G401 (cell line): ENCODE data around the gene COL6A6. TPM values are rescaled to one million over a fixed set of nuclear protein-coding genes. Genes with fewer than 3 reads are reported as not detected.

Experiments
- DNase-seq: peaks from one replicate; pipeline ENCODE4 v3.0.0-alpha.2; 2015; ENCODE audit warnings: low spot score
- in situ Hi-C: cut with HindIII; loops from 2 replicates; pipeline ENCODE4 v1.10.0; 2016; ENCODE audit warnings: low sequenced_read_pairs, mixed read lengths
- total RNA-seq: library from RNA; depleted of rRNA; stranded (reverse); fragments of >200 nt; shearing (Covaris generic); gene quantifications from 2 replicates; pipeline ENCODE4 v1.2.3, GENCODE V29; 2014; rRNA removed

COL6A6 gene
- total RNA-seq: not detected in 2 replicates

DNA sequence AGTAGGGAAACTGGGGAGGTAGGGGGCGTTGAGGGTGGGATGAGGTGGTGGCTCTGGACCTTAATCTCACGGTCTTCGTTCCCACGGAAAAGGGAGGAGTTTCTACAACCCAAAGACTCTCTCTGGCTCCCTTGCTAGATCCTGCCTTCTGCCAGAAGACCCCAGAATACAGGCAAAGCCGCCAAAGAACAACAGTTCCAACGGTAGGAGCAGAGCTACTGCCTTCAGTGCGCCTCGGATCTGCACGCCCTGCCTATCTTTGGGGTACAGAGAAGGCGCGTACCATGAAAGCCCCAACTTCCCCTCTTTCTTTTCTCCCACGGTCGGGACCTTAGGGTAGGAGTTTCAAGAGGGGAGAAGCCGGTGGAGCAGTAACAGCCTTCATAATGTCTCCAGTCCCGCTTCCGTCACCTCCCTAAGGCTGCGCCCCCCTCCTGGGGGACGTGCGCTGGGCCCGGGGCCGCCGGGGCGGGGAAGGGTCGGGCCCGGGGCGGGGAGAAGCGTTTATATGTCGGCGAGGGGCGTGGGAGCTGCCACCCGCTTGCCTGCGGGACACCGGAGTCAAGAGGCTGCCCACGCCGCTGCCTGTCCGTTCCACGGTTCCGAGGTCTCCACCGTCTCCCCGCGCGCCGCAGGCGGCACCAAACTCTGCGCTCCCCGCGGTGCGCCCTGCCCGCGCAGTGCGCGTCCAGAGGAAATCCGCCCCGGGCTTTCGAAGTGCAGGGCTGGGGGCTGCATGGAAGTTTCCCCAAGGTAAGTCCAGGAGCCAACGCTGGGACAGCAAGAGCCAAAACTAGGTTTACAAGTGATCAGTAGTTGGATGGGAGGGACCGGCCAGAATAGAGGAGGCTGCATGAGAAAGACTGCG lies at the start of gene COL6A6:
Gene COL6A6, plus strand, starts transcription at position 533 of the 868 bp plus-strand sequence. CDS start 43,188 bp downstream, outside the sequence.
- in situ Hi-C loops: no loop called here
- no peak for DNase-seq

GRCh38 chr3:130468311-130468710 lies 48.7 kb upstream of the COL6A6 start:
- DNase-seq: no peak
- in situ Hi-C loops: no loop called here

DNA sequence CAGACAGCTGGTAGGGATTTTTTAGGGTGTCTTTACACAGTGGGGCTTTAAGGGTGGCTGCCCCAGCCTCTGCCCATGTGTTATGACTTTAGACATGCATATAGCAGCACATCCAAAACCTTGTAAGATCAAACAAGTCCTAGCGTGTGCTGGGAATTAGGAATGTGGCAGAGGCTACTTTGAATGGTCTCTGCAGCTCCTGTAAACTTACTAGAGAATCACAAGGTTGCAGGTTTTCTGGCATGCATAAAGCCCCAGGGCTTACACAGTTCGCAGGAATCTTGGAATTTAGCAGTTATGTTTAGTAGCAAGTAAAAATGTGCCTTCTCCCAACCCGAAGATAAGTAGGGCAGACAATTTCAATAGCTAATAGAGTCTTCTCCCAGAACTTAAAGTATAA lies 46.9 kb upstream of the COL6A6 start:
- in situ Hi-C loops: no loop called here
- DNase-seq: no peak

GRCh38 chr3:130473416-130473815 lies 43.6 kb upstream of the COL6A6 start:
- no peak for DNase-seq
- in situ Hi-C loops: no loop called here

DNA sequence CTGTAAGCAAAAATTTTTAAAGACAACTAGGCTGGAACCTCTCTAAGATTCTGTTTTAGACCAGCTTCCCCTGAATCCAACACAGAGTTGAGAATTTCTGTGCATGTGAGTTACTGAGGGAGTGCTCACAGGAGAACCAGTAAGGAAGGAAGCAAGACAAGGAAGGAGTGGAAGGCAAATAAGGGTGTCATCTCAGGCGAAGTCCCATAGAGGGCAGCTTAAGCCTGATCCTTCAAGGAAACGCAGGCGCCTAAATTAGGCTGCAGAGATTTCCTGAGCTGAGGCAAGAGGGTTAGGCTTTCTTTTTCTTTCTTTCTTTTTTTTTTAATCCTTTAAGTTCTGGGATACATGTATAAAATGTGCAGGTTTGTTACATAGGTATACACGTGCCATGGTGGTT lies 36.2 kb upstream of the COL6A6 start:
- DNase-seq: peak; percentile 2
- in situ Hi-C loops: no loop called here

GRCh38 chr3:130488288-130488687 lies 28.7 kb upstream of the COL6A6 start:
- DNase-seq: no peak

DNA sequence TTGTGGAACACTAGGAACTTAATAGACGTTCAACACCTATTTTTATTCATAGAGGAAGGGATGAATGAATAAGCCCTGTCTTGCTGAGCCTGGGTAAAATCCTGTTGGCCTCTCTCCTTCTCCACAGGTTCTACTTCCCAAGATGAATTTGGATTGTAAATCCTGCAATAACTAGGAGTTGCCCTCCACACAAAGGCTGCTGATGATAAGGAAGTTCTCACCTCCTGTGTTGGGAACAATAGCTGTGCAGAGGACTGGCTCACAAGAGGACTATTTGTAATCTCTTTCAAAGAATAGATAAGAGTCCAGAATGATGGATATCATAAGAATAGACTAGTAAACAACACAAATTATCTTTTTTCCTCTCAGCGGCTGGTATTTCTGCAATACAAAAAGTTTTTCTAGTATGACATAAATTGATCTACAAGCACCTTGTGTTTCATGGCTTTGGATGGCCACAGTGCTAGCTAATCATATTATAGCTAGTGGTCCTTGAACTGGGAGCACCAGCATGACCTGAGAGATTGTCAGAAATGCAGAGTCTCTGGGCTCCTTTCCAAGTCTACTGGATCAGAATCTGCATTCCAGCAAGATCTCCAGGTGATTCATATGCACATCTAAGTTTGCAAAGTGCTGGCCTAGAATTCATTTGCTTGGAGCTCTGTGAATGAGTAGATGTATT lies 28.1 kb upstream of the COL6A6 start:
- no peak for DNase-seq
- in situ Hi-C loops: no loop called here

More at GRCh38 chr3:130488288-130488687, 28.7 kb upstream of the COL6A6 start:
- in situ Hi-C loops: no loop called here

GRCh38 chr3:130490241-130490640 lies 26.7 kb upstream of the COL6A6 start:
- DNase-seq: no peak
- in situ Hi-C loops: no loop called here

DNA sequence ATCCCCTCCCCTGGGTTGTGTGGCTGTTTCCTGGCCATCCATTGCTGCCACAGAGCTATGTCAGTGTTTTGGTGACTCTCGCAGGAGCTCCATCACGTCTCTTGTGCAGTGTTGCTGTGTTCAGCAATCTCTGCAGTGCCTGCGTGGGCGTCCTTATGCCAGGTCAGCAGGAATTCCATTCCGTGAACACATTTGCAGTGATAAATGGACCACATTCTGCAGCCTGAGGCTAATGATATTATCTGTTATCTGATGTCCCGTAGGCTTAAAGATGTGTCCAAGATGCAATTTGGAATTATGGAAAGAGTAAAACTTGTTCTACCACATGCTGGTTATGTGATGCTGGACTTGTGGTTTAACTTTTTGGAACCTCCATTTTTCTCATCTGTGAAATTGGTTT lies 25.5 kb upstream of the COL6A6 start:
- in situ Hi-C loops: no loop called here
- no peak for DNase-seq

- no peak for DNase-seq
- in situ Hi-C loops: no loop called here
These were observed 12.3 kb upstream of the COL6A6 start for GRCh38 chr3:130504701-130505100.

DNA sequence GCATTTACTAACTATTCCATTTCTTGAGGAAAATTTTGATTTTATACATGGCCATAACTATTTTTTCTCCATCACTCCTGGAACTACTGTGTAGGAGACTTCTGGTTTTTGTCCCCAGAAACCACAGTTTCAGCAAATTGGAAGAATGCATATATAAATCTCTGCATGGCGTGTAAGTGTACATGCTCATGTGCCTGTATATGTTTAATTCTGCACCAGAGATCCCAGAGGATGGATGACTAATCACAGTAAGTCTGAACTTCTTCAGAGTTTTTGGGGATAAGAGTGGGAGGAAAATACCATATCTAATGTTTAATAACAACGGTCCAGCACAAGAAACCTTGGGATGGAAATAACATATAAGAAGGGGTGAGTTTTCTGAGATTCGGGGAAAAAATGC lies 10.9 kb upstream of the COL6A6 start:
- in situ Hi-C loops: no loop called here
- DNase-seq: no peak

- in situ Hi-C loops: no loop called here
- DNase-seq: no peak
These were observed 9.2 kb upstream of the COL6A6 start for GRCh38 chr3:130507746-130508145.

DNA sequence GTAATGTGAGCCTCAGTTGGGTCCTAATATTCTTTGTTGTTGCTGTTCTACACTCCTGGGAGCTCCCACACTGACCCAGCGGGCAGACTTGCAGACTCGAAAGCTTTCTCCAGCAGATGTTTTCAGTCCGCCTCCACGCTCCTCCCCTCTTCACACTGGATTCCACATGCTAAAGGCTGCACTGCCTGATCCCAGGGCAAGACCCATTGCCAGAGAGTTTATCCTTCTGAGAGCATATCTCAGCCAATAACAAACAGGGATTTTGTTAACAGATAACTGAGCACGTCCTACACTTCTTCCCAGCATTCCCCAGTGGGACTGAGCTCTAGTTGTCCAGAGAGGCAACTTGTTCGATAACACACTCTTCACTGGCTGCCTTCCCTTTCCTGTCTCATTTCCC lies 8.0 kb upstream of the COL6A6 start:
- in situ Hi-C loops: no loop called here
- DNase-seq: no peak

GRCh38 chr3:130514681-130515080 lies 2.3 kb upstream of the COL6A6 start:
- in situ Hi-C loops: no loop called here
- no peak for DNase-seq

DNA sequence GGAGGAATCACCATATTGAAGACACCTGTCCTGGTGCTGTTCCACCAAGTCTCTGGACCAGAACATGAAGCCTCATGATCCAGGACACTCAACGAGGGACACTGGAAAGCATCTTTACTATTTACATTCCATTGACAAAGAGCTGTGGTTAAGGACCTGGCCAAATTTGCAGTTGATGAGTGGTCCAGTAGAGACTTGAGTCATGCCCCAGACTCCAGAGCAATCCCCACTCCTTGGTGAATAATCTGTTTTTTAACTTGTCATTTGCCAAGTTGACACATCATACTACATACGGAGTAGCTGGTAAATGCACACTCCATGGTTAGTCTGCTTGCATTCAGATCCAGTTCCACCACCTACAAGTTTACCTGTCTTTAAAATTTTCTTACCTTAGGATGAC lies 1.2 kb upstream of the COL6A6 start:
- DNase-seq: no peak
- in situ Hi-C loops: no loop called here

DNA sequence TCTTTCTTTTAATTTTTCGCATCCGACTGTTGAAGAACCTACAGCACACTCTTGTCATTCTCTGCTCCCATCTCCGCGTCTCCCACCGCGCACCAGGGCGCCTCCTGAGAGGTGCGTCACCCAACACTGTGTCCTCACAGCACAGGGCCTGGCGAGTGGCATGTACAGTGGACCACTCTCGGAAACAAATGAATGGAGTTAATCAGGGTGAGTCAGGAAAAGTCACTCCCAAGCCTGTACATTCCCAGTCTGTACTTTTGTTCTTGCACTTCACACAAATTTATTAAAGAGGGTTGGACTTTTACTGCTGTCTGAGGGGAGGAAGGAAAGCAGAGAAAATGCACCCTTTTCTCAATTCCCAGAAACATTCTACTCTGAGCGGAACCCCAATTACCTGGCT lies 625 bp downstream of the COL6A6 start:
- in situ Hi-C loops: no loop called here
- no peak for DNase-seq

DNA sequence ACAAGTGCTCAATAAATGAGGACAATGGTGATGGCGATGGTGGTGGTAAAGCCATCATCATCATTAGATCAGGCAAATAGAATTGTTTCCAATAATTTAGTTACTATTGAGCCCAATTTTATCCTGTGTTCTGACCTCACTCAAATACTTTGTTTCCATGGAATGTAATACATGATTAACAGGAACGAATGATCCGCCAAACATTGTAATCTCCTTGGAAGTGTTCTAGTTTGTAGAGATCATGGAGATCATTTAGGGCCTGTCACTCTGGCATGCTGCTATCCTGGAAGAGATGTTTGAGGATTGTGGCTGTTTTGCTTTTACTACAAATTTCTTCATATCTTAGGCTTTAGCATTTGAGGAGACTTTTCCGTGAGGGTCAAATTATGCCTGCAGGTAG lies 2.8 kb downstream of the COL6A6 start:
- in situ Hi-C loops: no loop called here
- no peak for DNase-seq

- no peak for DNase-seq
- in situ Hi-C loops: no loop called here
These were observed 5.4 kb downstream of the COL6A6 start for GRCh38 chr3:130522399-130522798.

- in situ Hi-C loops: no loop called here
- DNase-seq: no peak
These were observed 10.4 kb downstream of the COL6A6 start for GRCh38 chr3:130527426-130527825.

DNA sequence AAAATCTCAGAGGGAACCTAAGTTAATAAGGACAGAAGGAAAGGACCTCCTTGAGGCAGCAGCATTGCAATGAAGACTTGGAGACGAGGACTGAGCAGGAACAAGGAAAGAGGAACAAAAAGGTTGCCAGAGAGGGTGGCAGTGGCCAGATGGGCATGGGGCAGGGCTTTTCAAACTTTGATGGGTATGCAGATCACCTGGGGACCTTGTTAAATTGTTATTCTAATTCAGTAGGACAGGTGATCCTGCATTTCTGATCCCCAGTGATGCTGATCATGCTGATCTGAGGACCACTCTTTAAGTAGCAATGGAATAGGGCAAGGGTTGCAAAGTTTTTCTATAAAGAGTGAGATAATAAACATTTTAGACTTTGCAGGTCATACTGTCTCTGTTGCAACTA lies 11.1 kb downstream of the COL6A6 start:
- in situ Hi-C loops: no loop called here
- no peak for DNase-seq
